WERI-Rb-1 (cell line): Measurements from ENCODE around the gene PRM1.

ENCODE experiments used
- DNase-seq: peaks from one replicate; pipeline ENCODE4 v3.0.0-alpha.2; 2020
- H3K27ac ChIP-seq: fragments of 250-450 bp; sonication (Bioruptor Pico); 2 replicates; pipeline ENCODE4 v1.5.1; 2020; ENCODE audit warnings: mild to moderate bottlenecking, moderate library complexity
- H3K27me3 ChIP-seq: fragments of 250-450 bp; sonication (Bioruptor Pico); 2 replicates; pipeline ENCODE4 v1.5.1; 2021; ENCODE audit warnings: mild to moderate bottlenecking, low read depth, moderate library complexity; ENCODE audit not compliant: insufficient read depth, severe bottlenecking
- H3K36me3 ChIP-seq: fragments of 250-450 bp; sonication (Bioruptor Pico); 2 replicates; pipeline ENCODE4 v1.5.1; 2020; ENCODE audit warnings: mild to moderate bottlenecking, moderate library complexity
- H3K4me3 ChIP-seq: 2 replicates; pipeline ENCODE4 v1.5.1; 2011; ENCODE audit warnings: low read depth, mild to moderate bottlenecking, control low read depth, low read length
- H3K9me3 ChIP-seq: fragments of 250-450 bp; sonication (Bioruptor Pico); 2 replicates; pipeline ENCODE4 v1.5.1; 2021; ENCODE audit warnings: mild to moderate bottlenecking, moderate library complexity; ENCODE audit not compliant: severe bottlenecking
- TF ChIP-seq, protein P1 (sequence below): IDR thresholded peaks from 2 replicates; pipeline ENCODE4 v1.5.1; 2011; ENCODE audit warnings: low read depth, mild to moderate bottlenecking, control low read depth, inconsistent platforms, low read length

PRM1 gene

DNA sequence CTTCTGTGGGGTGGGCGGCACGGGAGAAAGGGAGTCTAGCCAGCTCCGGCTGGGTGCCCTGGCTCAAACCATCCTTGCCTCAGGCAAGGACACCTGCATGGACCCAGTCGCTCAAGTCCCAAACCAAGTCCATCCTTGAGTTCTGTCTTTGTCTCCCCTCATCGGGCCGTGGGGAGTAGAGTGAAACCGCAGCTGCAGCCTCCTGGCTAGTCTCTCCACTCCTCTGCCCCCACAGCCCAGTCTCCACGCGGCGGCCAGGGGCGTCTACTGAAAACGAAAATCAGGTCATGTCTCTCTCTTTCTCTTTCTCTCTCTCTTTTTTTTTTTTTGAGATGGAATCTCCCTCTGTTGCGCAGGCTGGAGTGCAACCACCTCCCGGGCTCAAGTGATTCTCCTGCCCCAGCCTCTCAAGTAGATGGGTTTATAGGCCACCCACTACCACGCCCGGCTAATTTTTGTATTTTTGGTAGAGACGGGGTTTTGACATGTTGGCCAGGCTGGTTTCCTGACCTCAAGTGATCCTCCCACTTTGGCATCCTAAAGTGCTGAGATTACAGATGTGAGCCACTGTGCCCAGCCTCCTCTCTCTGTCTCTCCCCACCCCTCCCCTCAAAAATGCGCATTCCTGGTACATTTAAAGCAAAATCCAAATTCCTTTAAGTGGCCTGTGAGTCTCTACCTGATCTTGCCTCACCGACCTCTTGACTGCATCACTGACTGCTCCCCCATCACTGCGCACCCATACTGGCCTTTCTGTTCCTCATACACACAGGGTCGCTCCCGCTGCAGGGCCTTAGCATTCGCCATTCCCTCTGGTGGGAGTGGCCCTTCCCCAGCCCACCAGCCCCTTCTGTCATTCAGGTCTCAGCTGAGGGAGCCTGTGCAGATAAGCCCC is 46.4 kb upstream of the PRM1 start:
- H3K27me3 ChIP-seq: no peaks in the 10 kb centered on the region
- no peaks in the 10 kb centered on the region for H3K9me3 ChIP-seq
- no peak overlapping the region for H3K4me3 ChIP-seq
- no peaks in the 10 kb centered on the region for H3K36me3 ChIP-seq
- no peak for DNase-seq
- no peak overlapping the region for H3K27ac ChIP-seq
- TF ChIP-seq, protein P1, sequence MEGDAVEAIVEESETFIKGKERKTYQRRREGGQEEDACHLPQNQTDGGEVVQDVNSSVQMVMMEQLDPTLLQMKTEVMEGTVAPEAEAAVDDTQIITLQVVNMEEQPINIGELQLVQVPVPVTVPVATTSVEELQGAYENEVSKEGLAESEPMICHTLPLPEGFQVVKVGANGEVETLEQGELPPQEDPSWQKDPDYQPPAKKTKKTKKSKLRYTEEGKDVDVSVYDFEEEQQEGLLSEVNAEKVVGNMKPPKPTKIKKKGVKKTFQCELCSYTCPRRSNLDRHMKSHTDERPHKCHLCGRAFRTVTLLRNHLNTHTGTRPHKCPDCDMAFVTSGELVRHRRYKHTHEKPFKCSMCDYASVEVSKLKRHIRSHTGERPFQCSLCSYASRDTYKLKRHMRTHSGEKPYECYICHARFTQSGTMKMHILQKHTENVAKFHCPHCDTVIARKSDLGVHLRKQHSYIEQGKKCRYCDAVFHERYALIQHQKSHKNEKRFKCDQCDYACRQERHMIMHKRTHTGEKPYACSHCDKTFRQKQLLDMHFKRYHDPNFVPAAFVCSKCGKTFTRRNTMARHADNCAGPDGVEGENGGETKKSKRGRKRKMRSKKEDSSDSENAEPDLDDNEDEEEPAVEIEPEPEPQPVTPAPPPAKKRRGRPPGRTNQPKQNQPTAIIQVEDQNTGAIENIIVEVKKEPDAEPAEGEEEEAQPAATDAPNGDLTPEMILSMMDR: no peak

DNA sequence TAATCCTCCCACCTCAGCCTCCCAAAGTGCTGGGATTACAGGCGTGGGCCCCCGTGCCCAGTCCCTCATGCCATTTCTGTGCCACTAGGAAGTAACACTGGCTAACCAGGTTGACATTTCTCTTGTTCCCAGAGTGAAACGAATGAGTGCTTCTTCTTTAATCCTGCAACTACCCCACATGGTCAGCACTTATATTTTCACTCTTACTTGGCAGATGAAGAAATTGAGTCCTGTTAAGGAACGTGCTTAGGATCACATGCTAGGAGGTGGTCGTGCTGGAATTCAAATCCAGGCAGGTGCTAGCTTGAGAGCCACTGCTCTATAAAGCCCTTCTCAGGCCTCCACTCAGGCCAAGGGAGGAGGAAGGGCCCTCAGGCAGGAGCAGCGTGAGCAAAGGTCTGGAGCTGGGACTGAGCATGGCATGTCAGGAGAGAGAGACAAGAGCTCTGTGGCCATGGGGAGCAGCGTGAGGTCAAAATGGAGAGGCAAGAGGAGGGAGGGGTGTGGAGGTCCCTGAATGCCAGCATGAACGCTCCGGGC is 45.7 kb upstream of the PRM1 start:
- Histone ChIP-seq H3K36me3 (no peaks in the 10 kb centered on the region), H3K9me3 (no peaks in the 10 kb centered on the region), H3K27ac (no peak overlapping the region), H3K4me3 (no peak overlapping the region), H3K27me3 (no peaks in the 10 kb centered on the region)
- TF ChIP-seq, protein P1: no peak
- DNase-seq: no peak

DNA sequence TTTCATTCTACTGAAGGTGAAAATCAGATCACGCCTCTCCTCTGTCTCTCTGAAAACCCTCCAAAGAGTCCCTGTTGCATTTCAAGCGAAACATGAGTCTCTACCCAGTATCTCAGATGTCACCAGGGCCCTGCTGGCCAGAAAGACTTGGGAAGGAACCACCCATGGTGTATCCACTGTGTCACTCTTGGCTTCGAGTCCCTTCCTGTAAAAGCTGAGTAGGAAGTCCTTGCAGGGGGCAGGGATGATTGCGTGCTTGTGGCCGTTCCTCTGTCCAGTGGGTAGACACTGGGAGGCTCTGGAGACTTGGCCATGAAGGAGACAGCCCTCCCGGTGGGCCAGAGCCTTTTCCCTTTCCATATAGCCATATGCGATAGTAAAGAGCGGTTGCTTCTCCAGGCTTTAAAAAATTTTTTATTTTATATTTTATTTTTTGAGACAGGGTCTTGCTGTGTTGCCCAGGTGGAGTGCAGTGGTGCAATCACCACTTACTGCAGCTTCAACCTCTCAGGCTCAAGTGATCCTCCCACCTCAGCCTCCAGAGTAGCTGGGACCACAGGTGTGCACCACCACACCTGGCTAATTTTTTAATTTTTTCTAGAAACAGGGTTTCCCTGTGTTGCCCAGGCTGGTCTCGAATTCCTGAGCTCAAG is 45.1 kb upstream of the PRM1 start:
- H3K4me3 ChIP-seq: no peak overlapping the region
- H3K9me3 ChIP-seq: no peaks in the 10 kb centered on the region
- H3K27ac ChIP-seq: no peak overlapping the region
- TF ChIP-seq, protein P1: no peak
- DNase-seq: no peak
- H3K36me3 ChIP-seq: no peaks in the 10 kb centered on the region
- H3K27me3 ChIP-seq: no peaks in the 10 kb centered on the region

DNA sequence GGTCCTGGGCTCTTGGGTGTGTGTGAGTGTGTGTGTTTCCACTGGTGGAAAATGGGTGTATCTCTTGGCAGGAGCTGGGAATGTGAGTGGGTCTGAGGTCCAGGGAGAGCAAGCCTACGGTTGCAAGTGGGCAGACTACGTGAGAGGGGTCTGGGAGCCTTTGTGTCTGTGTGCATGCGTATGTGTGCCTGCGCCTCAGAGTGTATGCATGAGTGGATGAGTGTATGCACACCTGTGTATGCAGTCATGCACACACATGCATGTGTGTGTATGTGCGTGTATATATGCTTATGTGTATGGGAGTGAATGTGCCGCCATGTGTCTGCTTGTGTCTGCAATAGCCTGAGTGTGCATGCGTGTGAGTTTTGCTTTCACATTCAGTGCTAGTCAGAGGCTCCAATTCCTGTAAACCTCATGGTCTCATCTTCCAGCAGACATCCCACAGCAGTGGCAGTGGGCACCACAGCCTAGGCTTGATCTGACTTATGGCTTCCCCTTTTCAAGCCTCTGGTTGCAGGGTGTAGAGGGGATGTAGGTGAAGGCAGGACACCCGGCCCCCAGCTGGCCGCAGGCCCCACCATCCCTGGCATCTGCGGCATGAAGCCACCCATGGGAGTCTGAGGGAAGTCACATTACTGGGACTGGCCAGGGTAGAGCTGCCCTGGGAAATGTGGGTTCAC is 44.4 kb upstream of the PRM1 start:
- Histone ChIP-seq H3K27me3 (no peaks in the 10 kb centered on the region), H3K27ac (no peak overlapping the region), H3K4me3 (no peak overlapping the region), H3K9me3 (no peaks in the 10 kb centered on the region), H3K36me3 (no peaks in the 10 kb centered on the region)
- no peak for DNase-seq
- TF ChIP-seq, protein P1: no peak

DNA sequence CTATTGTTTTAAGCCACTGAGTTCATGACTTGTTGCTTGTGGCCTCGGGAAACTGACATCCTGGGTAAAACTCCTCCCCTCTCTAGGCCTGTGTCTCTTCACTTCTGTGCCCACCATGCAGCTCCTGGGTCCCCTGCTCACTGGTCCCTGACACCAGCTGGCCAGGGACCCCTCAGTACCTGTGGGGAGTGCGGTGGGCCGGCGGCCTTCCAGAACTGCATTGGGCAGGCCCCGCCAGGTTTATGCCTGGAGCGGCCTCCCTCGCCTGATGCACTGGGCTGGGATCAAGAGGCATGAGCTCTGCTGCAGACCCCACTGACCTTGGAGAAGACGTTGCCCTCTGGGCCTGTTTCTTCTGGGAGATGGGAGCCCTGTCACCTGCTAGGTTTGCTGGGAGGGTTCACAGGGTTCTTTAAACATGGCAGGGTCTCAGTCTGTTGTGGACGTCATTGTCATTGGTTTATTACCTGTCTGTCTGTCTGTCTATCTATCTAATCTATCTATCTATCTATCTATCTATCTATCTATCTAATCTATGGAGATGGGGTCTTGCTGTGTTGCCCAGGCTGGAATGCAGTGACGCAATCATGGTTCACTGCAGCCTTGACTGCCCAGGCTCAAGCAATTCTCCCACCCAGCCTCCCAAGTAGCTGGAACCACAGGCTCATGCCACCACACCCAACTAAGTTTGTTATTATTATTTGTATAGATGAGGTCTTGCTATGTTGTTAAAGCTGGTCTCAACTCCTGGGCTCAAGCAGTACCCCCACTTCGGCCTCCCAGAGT is 42.6 kb upstream of the PRM1 start:
- no peak for DNase-seq
- H3K27ac ChIP-seq: no peak overlapping the region
- no peaks in the 10 kb centered on the region for H3K9me3 ChIP-seq
- no peaks in the 10 kb centered on the region for H3K36me3 ChIP-seq
- TF ChIP-seq, protein P1: no peak
- no peak overlapping the region for H3K4me3 ChIP-seq
- no peaks in the 10 kb centered on the region for H3K27me3 ChIP-seq
